Ovary (tissue), 3 donors: ENCODE measurements around the gene PDF.

Source experiments
- CTCF ChIP-seq, 3 donors: fragments of 450-650 bp in 2 of 3; fragments of 200-600 bp in 1 of 3; IDR thresholded peaks; one replicate each; pipeline versions ENCODE4 v1.5.1 to v1.8.0; 2016 to 2022; ENCODE audit warnings: antibody characterized with exemption in 3 of 3, mild to moderate bottlenecking in 1 of 3
- EP300 ChIP-seq: sonication (generic); formaldehyde crosslinking; IDR thresholded peaks from one replicate; pipeline ENCODE4 v1.6.1; 2017; ENCODE audit warnings: antibody characterized with exemption
- POLR2A ChIP-seq: fragments of 450-650 bp; IDR thresholded peaks from one replicate; pipeline ENCODE4 v1.6.1; 2017; ENCODE audit warnings: antibody characterized with exemption, mild to moderate bottlenecking, moderate library complexity
- donor health status: DM: no; HTN: no; CAD: no.

- TF ChIP-seq CTCF (IDR thresholded peaks at IDR 0.05) = no peak
- TF ChIP-seq EP300 = no peak
- no peak for TF ChIP-seq POLR2A
Measured at GRCh38 chr16:69314534-69314933, 15.9 kb downstream of the PDF start.
